ENCODE results near the gene LILRB5.
"Not testable (repeated sequence)": the region's sequence is repeated elsewhere in the genome, so short reads cannot be mapped to it uniquely, and the experiment has no call there.

DNA sequence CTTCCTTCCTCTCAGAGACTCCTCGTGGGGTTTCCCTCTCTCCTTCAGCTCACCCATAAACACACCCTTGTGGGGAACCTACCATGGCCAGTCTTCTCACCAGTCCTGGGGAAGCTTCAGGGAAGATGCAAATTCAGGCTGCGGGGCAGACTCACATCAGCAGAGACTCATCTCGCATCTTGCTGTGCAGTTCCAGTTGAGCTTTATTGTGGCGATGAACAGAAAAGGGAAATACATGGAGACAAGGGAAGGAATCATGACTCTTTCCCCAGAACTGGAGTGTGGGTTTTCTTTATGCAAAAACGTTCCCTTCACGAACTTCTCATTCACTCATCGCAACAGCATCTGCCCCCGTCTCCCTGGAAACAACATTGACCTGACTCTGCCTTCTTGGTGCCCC, 32.1 kb upstream of the LILRB5 start:
- TF ChIP-seq, protein P1, sequence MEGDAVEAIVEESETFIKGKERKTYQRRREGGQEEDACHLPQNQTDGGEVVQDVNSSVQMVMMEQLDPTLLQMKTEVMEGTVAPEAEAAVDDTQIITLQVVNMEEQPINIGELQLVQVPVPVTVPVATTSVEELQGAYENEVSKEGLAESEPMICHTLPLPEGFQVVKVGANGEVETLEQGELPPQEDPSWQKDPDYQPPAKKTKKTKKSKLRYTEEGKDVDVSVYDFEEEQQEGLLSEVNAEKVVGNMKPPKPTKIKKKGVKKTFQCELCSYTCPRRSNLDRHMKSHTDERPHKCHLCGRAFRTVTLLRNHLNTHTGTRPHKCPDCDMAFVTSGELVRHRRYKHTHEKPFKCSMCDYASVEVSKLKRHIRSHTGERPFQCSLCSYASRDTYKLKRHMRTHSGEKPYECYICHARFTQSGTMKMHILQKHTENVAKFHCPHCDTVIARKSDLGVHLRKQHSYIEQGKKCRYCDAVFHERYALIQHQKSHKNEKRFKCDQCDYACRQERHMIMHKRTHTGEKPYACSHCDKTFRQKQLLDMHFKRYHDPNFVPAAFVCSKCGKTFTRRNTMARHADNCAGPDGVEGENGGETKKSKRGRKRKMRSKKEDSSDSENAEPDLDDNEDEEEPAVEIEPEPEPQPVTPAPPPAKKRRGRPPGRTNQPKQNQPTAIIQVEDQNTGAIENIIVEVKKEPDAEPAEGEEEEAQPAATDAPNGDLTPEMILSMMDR (conservative IDR thresholded peaks at IDR 0.05), result not testable (repeated sequence)
- not testable (repeated sequence) for TF ChIP-seq EZH2 (IDR thresholded peaks at IDR 0.05; ENCODE audit: low read depth)

All from PC-9 (cell line).